Endothelial cell of umbilical vein (primary cell): ENCODE data around the gene C3orf38.

Source experiments
- CTCF ChIP-seq, 2 donors: IDR thresholded peaks; 1 replicate in 1 of 2; 2 replicates in 1 of 2; pipeline ENCODE4 v1.5.1; 2011; ENCODE audit warnings: low read length in 2 of 2, mild to moderate bottlenecking in 2 of 2, moderate library complexity in 2 of 2, control low read depth in 1 of 2, inconsistent platforms in 1 of 2, low read depth in 1 of 2; ENCODE audit not compliant: insufficient read depth in 1 of 2; ENCODE audit errors: extremely low read depth in 1 of 2
- EZH2 ChIP-seq: IDR thresholded peaks from 2 replicates; pipeline ENCODE4 v1.6.1; 2012; ENCODE audit warnings: borderline replicate concordance, low read depth, mild to moderate bottlenecking, moderate library complexity, low read length, inconsistent platforms; ENCODE audit not compliant: severe bottlenecking
- GATA2 ChIP-seq: IDR thresholded peaks from 2 replicates; pipeline ENCODE4 v1.7.0; 2011; ENCODE audit warnings: low read depth, mild to moderate bottlenecking, moderate library complexity, mixed read lengths, low read length; ENCODE audit not compliant: insufficient read length, insufficient read depth
- JUN ChIP-seq: IDR thresholded peaks from 2 replicates; pipeline ENCODE4 v1.6.1; 2011; ENCODE audit warnings: borderline replicate concordance, low read depth; ENCODE audit not compliant: insufficient read length, insufficient read depth
- MAX ChIP-seq: IDR thresholded peaks from 2 replicates; pipeline ENCODE4 v1.6.1; 2011; ENCODE audit not compliant: insufficient read depth, insufficient read length
- MYC ChIP-seq: IDR thresholded peaks from one replicate; pipeline ENCODE4 v1.6.1; 2011; ENCODE audit warnings: mild to moderate bottlenecking, low read depth, low read length
- POLR2A ChIP-seq: IDR thresholded peaks from 2 replicates; pipeline ENCODE4 v1.6.1; 2012; ENCODE audit warnings: low read depth, mild to moderate bottlenecking, control low read depth, low read length
- POLR2AphosphoS5 ChIP-seq: IDR thresholded peaks from 2 replicates; pipeline ENCODE4 v1.6.1; 2012; ENCODE audit warnings: low read depth, mild to moderate bottlenecking, control low read depth, low read length, moderate library complexity; ENCODE audit not compliant: insufficient read depth

- TF ChIP-seq MYC: no peak
- TF ChIP-seq CTCF (IDR thresholded peaks at IDR 0.05; ENCODE audit: extremely low read depth in 1 of 2, insufficient read depth in 1 of 2, low read depth in 1 of 2, low read length in 2 of 2): peak; percentile 59 to 62
- TF ChIP-seq POLR2A: no peak
- TF ChIP-seq EZH2: no peak
- TF ChIP-seq JUN: no peak
- TF ChIP-seq MAX: no peak
- no peak for TF ChIP-seq POLR2AphosphoS5
- TF ChIP-seq GATA2: no peak
Measured at GRCh38 chr3:88113311-88114162, 36.2 kb upstream of the C3orf38 start.
